ENCODE results near the gene DNAJC22.

Gene DNAJC22

DNA sequence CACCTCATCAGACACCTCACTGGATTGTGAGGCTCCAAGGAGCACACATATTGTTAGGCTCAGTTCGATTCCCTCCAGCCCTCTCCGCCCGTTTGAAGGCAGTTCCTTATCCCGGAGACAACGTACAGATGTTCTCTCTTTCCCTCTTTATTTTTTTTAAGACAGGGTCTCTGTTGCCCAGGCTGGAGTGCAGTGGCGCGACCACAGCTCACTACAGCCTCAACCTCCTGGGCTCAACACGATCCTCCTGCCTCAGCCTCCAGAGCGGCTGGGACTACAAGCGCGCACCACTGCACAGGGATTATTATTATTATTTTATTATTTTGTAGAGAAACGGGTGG lies 24.4 kb upstream of the DNAJC22 start:
- WGBS = 26% methylated on average over 10 of the region's 12 CpGs
- peak overlapping the region; percentile 52; the same call in 1 of the 2 replicates for H3K27ac ChIP-seq (ENCODE audit: low read depth, low read length)
- H3K27me3 ChIP-seq (ENCODE audit: insufficient read depth, low read length) = peaks cover 8% of the 10 kb centered on the region; the same call in 1 of the 2 replicates
- peak overlapping the region; percentile 89 for H3K4me3 ChIP-seq (ENCODE audit: low read length)
- H3K36me3 ChIP-seq (ENCODE audit: insufficient read depth, low read length) = peaks cover 28% of the 10 kb centered on the region
- peak overlapping the region; percentile 82 for H3K9ac ChIP-seq (ENCODE audit: low read depth, low read length)
- no peaks in the 10 kb centered on the region for H3K9me3 ChIP-seq (ENCODE audit: insufficient read depth, low read depth, low read length)
- peaks cover 6% of the 10 kb centered on the region; the same call in 1 of the 2 replicates for H3K4me1 ChIP-seq (ENCODE audit: insufficient read depth, low read length)

GRCh38 chr12:49322708-49323523 lies 23.8 kb upstream of the DNAJC22 start, which contains the start of gene TROAP:
Gene TROAP (plus strand): TSS chr12:49323255. CDS start chr12:49323609, 354 bp downstream.
- peaks cover 6% of the 10 kb centered on the region; the same call in 1 of the 2 replicates for H3K4me1 ChIP-seq (ENCODE audit: insufficient read depth, low read length)
- WGBS = under 1% methylated on average over 65 of the region's 65 CpGs
- peak within 1 kb of the TSS; percentile 89 for H3K4me3 ChIP-seq (ENCODE audit: low read length)
- peak within 1 kb of the TSS; percentile 90 for H3K9ac ChIP-seq (ENCODE audit: low read depth, low read length)
- no peaks in the 10 kb centered on the region for H3K9me3 ChIP-seq (ENCODE audit: insufficient read depth, low read depth, low read length)
- peaks cover 8% of the 10 kb centered on the region; the same call in 1 of the 2 replicates for H3K27me3 ChIP-seq (ENCODE audit: insufficient read depth, low read length)
- H3K36me3 ChIP-seq (ENCODE audit: insufficient read depth, low read length) = peaks cover 33% of the 10 kb centered on the region
- H3K27ac ChIP-seq (ENCODE audit: low read depth, low read length) = peak within 1 kb of the TSS; percentile 52

- Histone ChIP-seq H3K9me3 (ENCODE audit: insufficient read depth, low read depth, low read length) (no peaks in the 10 kb centered on the region), H3K36me3 (ENCODE audit: insufficient read depth, low read length) (peaks cover 34% of the 10 kb centered on the region), H3K9ac (ENCODE audit: low read depth, low read length) (peak overlapping the region; percentile 90), H3K4me3 (ENCODE audit: low read length) (peak overlapping the region; percentile 89), H3K4me1 (ENCODE audit: insufficient read depth, low read length) (peaks cover 6% of the 10 kb centered on the region; the same call in 1 of the 2 replicates), H3K27ac (ENCODE audit: low read depth, low read length) (peak overlapping the region; percentile 49; the same call in 1 of the 2 replicates), H3K27me3 (ENCODE audit: insufficient read depth, low read length) (peaks cover 7% of the 10 kb centered on the region; the same call in 1 of the 2 replicates)
- 16% methylated on average over 17 of the region's 19 CpGs for WGBS
Observed at GRCh38 chr12:49323524-49324097, 23.1 kb upstream of the DNAJC22 start.

- Histone ChIP-seq H3K27me3 (ENCODE audit: insufficient read depth, low read length) (no peaks in the 10 kb centered on the region), H3K9ac (ENCODE audit: low read depth, low read length) (no peak overlapping the region), H3K4me3 (ENCODE audit: low read length) (no peak overlapping the region), H3K9me3 (ENCODE audit: insufficient read depth, low read depth, low read length) (no peaks in the 10 kb centered on the region), H3K4me1 (ENCODE audit: insufficient read depth, low read length) (peaks cover 6% of the 10 kb centered on the region; the same call in 1 of the 2 replicates), H3K27ac (ENCODE audit: low read depth, low read length) (no peak overlapping the region), H3K36me3 (ENCODE audit: insufficient read depth, low read length) (peaks cover 48% of the 10 kb centered on the region)
- 94% methylated on average over 6 of the region's 6 CpGs for WGBS
Observed at GRCh38 chr12:49325606-49326005, 21.1 kb upstream of the DNAJC22 start.

GRCh38 chr12:49327368-49327767 lies 19.3 kb upstream of the DNAJC22 start:
- Histone ChIP-seq H3K9me3 (ENCODE audit: insufficient read depth, low read depth, low read length) (no peaks in the 10 kb centered on the region), H3K36me3 (ENCODE audit: insufficient read depth, low read length) (peaks cover 48% of the 10 kb centered on the region), H3K27ac (ENCODE audit: low read depth, low read length) (no peak overlapping the region), H3K4me3 (ENCODE audit: low read length) (no peak overlapping the region), H3K27me3 (ENCODE audit: insufficient read depth, low read length) (peaks cover 7% of the 10 kb centered on the region), H3K4me1 (ENCODE audit: insufficient read depth, low read length) (0 out of 2 replicates have a peak, but pooled peaks cover under 1% of the 10 kb centered on the region), H3K9ac (ENCODE audit: low read depth, low read length) (no peak overlapping the region)

DNA sequence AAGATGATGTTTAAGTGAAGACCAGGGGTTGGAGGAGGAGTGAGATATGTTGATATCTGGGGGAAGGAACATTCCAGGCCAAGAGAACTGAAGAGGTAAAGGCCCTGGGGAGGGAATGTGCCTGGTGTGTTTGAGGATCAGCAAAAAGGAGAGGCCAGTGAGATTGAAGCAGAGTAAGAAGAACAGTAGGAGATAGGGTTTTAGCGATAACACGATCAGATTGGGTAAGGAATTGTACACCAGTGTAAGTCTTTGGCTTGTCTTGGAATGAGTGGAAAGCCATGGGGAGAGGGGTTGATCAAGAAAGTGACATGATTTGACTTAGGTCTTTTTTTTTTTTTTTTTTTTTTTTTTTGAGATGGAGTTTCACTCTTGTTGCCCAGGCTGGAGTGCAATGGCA lies 18.8 kb upstream of the DNAJC22 start:
- H3K9ac ChIP-seq (ENCODE audit: low read depth, low read length) = no peak overlapping the region
- H3K27me3 ChIP-seq (ENCODE audit: insufficient read depth, low read length) = peaks cover 13% of the 10 kb centered on the region
- H3K4me3 ChIP-seq (ENCODE audit: low read length) = no peak overlapping the region
- H3K27ac ChIP-seq (ENCODE audit: low read depth, low read length) = no peak overlapping the region
- 92% methylated on average over 2 of the region's 2 CpGs for WGBS
- no peaks in the 10 kb centered on the region for H3K9me3 ChIP-seq (ENCODE audit: insufficient read depth, low read depth, low read length)
- H3K4me1 ChIP-seq (ENCODE audit: insufficient read depth, low read length) = no peaks in the 10 kb centered on the region
- H3K36me3 ChIP-seq (ENCODE audit: insufficient read depth, low read length) = peaks cover 48% of the 10 kb centered on the region

DNA sequence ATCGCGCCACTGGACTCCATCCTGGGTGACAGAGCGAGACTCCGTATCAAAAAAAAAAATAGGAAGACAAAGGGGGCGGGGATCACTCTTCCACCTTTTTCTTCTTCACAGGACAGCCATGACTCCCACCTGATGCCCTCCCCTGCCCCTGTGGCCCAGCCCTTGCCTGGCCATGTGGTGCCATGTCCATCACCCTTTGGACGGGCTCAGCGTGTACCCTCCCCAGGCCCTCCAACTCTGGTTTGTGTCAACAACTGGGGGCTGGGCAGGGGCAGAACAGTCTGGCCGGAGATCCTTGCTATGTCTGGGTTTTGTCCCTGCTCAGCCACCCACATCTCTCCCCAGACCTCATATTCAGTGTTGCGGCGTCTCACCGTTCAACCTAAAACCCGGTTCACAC lies 17.9 kb upstream of the DNAJC22 start:
- WGBS = 97% methylated on average over 12 of the region's 12 CpGs
- Histone ChIP-seq H3K4me1 (ENCODE audit: insufficient read depth, low read length) (no peaks in the 10 kb centered on the region), H3K36me3 (ENCODE audit: insufficient read depth, low read length) (peaks cover 48% of the 10 kb centered on the region), H3K9me3 (ENCODE audit: insufficient read depth, low read depth, low read length) (no peaks in the 10 kb centered on the region), H3K27ac (ENCODE audit: low read depth, low read length) (no peak overlapping the region), H3K4me3 (ENCODE audit: low read length) (no peak overlapping the region), H3K27me3 (ENCODE audit: insufficient read depth, low read length) (peaks cover 22% of the 10 kb centered on the region), H3K9ac (ENCODE audit: low read depth, low read length) (no peak overlapping the region)

- Histone ChIP-seq H3K27me3 (ENCODE audit: insufficient read depth, low read length) (peaks cover 35% of the 10 kb centered on the region), H3K27ac (ENCODE audit: low read depth, low read length) (no peak overlapping the region), H3K4me3 (ENCODE audit: low read length) (no peak overlapping the region), H3K9ac (ENCODE audit: low read depth, low read length) (no peak overlapping the region), H3K4me1 (ENCODE audit: insufficient read depth, low read length) (no peaks in the 10 kb centered on the region), H3K9me3 (ENCODE audit: insufficient read depth, low read depth, low read length) (no peaks in the 10 kb centered on the region), H3K36me3 (ENCODE audit: insufficient read depth, low read length) (peaks cover 42% of the 10 kb centered on the region)
- WGBS = 97% methylated on average over 7 of the region's 7 CpGs
Observed at GRCh38 chr12:49330032-49330619, 16.6 kb upstream of the DNAJC22 start.

DNA sequence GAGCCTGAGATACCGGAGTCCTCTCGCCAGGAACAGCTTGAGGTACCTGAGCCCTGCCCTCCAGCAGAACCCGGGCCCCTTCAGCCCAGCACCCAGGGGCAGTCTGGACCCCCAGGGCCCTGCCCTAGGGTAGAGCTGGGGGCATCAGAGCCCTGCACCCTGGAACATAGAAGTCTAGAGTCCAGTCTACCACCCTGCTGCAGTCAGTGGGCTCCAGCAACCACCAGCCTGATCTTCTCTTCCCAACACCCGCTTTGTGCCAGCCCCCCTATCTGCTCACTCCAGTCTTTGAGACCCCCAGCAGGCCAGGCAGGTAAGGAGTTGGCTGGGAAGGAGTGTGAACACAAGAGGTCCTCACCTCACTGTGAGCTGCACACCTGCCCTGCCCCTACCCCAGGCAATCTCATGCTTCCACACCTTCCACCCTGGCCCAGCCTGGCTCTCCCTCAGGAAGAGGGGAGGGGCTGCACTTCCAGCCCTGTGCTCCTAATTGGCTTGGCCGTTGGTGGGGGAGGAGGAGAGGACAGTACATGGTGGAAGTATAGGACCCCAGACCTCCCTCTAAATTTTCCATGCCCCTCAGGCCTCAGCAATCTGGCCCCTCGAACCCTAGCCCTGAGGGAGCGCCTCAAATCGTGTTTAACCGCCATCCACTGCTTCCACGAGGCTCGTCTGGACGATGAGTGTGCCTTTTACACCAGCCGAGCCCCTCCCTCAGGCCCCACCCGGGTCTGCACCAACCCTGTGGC lies 15.9 kb upstream of the DNAJC22 start:
- Histone ChIP-seq H3K4me3 (ENCODE audit: low read length) (no peak overlapping the region), H3K9me3 (ENCODE audit: insufficient read depth, low read depth, low read length) (no peaks in the 10 kb centered on the region), H3K27ac (ENCODE audit: low read depth, low read length) (no peak overlapping the region), H3K36me3 (ENCODE audit: insufficient read depth, low read length) (peaks cover 35% of the 10 kb centered on the region), H3K4me1 (ENCODE audit: insufficient read depth, low read length) (no peaks in the 10 kb centered on the region), H3K9ac (ENCODE audit: low read depth, low read length) (no peak overlapping the region), H3K27me3 (ENCODE audit: insufficient read depth, low read length) (peaks cover 42% of the 10 kb centered on the region)
- 87% methylated on average over 13 of the region's 14 CpGs for WGBS

DNA sequence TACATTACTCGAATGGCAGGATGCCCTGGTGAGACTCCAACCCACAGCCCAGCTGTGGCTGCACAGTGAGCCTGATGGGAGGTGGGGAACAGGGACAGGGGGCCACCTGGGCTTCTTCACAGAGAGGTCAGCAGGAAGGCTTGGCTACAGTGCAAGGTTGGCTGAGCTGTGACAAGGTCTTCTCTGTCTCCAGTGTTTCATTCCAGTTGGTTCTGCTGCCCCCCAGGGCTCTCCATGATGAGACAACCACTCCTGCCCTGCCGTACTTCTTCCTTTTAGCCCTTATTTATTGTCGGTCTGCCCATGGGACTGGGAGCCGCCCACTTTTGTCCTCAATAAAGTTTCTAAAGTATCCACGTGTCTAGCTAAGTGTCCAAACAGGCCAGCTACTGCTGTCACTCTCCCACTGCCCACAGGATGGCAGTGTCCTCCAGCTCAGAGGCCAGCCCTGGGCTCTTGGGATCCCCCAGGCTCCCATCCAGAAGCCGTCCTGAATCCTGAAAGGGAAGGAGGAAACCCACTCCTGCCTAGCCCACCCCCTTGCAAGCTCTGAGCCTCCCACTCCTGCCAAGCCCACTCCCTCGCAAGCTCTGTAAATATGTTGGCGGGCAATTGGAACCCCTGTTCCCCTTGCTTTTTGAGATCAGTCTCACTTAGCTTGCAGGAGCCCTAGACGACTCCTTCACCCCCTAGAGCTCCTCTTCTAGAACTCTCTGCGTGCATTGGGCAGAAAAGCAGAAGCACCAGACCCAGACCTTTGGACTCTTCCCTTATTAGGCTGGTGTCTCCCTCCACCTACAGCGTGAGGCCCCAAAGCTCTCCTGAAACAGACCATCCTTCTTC lies 15.1 kb upstream of the DNAJC22 start:
- WGBS = 59% methylated on average over 11 of the region's 11 CpGs
- no peak overlapping the region for H3K9ac ChIP-seq (ENCODE audit: low read depth, low read length)

More for the DNA sequence above, 15.1 kb upstream of the DNAJC22 start:
- Histone ChIP-seq H3K27me3 (ENCODE audit: insufficient read depth, low read length) (peaks cover 50% of the 10 kb centered on the region), H3K27ac (ENCODE audit: low read depth, low read length) (no peak overlapping the region), H3K36me3 (ENCODE audit: insufficient read depth, low read length) (peaks cover 27% of the 10 kb centered on the region), H3K4me1 (ENCODE audit: insufficient read depth, low read length) (no peaks in the 10 kb centered on the region), H3K4me3 (ENCODE audit: low read length) (no peak overlapping the region), H3K9me3 (ENCODE audit: insufficient read depth, low read depth, low read length) (no peaks in the 10 kb centered on the region)

Data from HUES64 (cell line).